HG02852 (cell line): Measurements from ENCODE around the gene DENND1A.
"Not testable (repeated sequence)": the region's sequence is repeated elsewhere in the genome, so short reads cannot be mapped to it uniquely, and the experiment has no call there.

Experiments used
- ATAC-seq: cut with Tn5 transposase; IDR thresholded peaks from one replicate; pipeline ENCODE4 v1.9.1; 2021; ENCODE audit warnings: mild to moderate bottlenecking, moderate library complexity; ENCODE audit not compliant: unreplicated experiment

Gene DENND1A, protein sequence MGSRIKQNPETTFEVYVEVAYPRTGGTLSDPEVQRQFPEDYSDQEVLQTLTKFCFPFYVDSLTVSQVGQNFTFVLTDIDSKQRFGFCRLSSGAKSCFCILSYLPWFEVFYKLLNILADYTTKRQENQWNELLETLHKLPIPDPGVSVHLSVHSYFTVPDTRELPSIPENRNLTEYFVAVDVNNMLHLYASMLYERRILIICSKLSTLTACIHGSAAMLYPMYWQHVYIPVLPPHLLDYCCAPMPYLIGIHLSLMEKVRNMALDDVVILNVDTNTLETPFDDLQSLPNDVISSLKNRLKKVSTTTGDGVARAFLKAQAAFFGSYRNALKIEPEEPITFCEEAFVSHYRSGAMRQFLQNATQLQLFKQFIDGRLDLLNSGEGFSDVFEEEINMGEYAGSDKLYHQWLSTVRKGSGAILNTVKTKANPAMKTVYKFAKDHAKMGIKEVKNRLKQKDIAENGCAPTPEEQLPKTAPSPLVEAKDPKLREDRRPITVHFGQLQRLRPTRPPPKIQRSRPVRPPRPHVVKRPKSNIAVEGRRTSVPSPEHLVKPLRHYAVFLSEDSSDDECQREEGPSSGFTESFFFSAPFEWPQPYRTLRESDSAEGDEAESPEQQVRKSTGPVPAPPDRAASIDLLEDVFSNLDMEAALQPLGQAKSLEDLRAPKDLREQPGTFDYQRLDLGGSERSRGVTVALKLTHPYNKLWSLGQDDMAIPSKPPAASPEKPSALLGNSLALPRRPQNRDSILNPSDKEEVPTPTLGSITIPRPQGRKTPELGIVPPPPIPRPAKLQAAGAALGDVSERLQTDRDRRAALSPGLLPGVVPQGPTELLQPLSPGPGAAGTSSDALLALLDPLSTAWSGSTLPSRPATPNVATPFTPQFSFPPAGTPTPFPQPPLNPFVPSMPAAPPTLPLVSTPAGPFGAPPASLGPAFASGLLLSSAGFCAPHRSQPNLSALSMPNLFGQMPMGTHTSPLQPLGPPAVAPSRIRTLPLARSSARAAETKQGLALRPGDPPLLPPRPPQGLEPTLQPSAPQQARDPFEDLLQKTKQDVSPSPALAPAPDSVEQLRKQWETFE

GRCh38 chr9:123929870-123930831, at the start of gene DENND1A:
DENND1A (minus strand) TSS chr9:123930126; CDS start chr9:123929905, 221 bp downstream.
- ATAC-seq: peak; percentile 69

- no peak for ATAC-seq
These were observed 49.1 kb upstream of the DENND1A start for GRCh38 chr9:123978981-123979380.

DNA sequence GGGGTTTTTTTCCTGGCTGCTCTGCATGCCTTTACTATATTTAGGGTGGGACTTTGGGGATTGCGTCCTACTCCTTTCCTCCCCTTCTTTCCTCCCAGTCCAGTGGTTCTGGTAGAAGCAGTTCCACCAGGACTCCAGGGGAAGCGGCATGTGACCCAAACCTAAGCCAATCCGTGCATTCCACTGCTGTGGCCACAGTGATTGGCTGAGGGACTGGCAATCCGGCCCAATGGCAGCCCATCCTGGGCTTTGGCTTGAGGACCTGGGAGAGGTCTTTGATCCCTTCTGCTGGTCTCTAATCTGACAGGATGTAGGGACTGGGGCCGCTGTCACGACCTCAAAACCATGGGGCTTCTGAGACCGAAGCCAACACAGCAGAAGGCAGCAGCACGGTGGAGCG, 46.7 kb upstream of the DENND1A start:
- ATAC-seq: not testable (repeated sequence)

DNA sequence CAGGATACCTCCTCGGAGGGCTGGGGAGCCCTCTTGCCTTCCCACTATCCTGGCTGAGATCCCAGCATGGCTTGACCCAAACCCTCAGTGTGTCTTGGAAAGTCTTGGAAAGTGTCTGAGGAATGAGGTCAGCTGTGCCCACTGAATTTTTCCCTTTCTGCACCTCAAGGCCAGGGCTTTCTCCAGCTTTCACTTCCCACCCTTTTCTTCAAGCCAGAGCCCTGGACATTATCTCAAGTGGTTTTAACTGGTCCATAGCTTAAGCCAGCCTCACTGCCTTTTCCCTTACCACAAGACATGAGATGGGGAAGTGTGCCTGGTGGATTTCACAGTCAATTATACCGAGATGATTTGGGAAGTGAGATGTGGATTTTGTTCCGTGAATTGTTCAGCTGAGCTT, 45.9 kb upstream of the DENND1A start:
- no peak for ATAC-seq

GRCh38 chr9:123974471-123974870, 44.5 kb upstream of the DENND1A start:
- no peak for ATAC-seq

DNA sequence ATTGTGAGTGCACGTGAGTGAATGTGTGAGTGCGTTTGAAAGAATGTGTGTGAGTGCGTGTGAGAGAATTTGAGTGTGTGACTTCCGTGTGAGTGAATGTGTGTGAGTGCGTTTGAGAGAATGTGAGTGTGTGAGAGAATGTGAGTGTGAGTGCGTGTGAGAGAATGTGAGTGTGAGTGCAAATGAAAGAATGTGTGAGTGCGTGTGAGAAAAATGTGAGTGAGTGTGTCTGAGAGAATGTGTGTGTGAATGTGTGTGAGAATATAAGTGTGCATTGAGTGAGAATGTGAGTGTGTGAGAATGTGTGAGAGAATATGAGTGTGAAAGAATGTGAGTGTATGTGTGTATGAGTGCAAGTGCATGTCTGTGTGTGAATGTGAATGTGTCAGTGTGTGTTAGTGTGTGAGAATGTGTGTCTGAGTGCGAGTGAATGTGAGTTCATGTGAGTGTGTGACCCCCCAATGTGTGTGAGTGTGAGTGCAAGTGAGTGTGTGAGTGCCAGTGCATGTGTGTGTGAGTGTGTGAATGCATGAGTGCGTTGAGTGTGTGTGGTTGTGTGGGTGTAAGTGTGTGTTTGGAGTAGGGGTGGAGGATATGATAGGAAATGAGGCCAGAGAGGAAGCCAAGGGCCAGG, 43.8 kb upstream of the DENND1A start:
- no peak for ATAC-seq

DNA sequence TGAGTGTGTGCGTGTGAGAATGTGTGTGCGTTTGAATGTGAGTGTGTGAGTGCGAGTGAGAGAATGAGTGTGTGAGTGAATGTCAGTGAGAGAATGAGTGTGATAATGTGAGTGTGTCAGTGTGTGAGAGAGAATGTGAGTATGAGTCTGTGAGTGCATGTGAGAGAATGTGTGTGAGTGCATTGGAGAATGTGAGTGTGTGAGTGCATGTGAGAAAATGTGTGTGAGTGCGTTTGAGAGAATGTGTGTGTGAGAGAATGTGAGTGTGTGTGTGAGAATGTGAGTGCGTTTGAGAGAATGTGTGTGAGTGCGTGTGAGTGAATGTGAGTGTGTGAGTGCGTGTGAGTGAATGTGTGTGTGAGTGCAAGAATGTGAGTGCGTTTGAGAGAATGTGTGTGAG, 42.7 kb upstream of the DENND1A start:
- no peak for ATAC-seq

GRCh38 chr9:123967323-123967722, 37.4 kb upstream of the DENND1A start:
- ATAC-seq: no peak

DNA sequence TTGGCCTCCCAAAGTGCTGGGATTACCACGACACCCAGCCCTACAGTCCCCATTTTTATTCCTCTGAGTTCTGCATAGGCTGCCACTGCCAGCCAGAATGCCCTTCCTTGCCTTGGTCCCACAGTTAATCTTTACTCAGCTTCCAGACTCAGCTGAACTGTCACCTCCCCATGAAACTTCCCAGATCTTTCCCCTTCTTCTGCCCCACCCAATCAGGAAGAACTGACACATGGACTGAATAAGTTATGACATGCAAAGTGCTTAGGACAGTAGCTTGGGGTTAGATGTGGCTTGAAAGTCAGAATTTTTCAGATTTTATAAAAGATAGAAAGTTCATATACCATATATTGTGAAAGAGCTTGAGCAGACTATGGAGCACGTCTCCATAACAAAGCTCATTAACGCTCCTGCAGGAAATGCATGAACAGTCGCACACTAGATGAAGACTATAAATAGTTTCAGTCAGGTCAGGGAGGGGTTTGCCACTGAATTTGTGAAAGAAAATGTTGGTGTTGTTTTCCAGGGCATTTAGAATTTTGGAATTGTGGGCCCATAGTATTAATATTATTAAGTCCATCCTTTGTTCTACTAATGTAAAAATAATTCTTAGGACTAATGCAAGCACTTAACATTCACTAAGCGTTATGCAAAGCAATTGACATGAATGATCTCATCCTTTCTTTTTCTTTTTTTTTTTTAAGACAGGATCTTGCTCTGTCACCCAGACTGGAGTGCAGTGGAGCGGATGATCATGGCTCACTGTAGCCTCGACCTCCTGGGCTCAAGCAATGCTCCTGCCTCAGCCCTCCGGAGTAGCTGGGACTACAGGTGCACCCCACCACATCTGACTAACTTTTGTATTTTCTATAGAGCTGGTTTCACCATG, 36.1 kb upstream of the DENND1A start:
- no peak for ATAC-seq

DNA sequence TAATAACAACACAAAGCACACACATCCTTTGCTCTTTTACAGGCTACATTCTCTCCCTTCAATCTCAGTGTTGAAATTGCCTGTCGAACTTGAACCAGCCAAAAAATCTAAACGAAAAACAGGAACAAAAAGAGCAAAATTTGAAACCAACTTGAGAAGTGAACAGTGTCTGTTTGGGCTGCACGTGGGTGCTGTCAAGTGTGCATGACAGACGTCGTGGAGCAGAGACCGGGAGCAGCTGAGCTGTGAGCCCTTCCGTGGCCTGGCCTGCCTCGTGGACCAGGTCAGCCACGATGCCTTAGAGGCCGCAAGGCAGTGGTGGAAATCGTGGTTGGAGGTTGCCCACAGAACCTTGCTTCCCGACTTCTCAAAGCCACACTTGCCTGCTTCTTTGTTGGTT, 34.8 kb upstream of the DENND1A start:
- no peak for ATAC-seq

GRCh38 chr9:123960965-123961364, 31.0 kb upstream of the DENND1A start:
- ATAC-seq: no peak

- no peak for ATAC-seq
These were observed 30.4 kb upstream of the DENND1A start for GRCh38 chr9:123960366-123960765.

- no peak for ATAC-seq
These were observed 29.9 kb upstream of the DENND1A start for GRCh38 chr9:123959787-123960186.

GRCh38 chr9:123957731-123958130, 27.8 kb upstream of the DENND1A start:
- ATAC-seq: no peak

DNA sequence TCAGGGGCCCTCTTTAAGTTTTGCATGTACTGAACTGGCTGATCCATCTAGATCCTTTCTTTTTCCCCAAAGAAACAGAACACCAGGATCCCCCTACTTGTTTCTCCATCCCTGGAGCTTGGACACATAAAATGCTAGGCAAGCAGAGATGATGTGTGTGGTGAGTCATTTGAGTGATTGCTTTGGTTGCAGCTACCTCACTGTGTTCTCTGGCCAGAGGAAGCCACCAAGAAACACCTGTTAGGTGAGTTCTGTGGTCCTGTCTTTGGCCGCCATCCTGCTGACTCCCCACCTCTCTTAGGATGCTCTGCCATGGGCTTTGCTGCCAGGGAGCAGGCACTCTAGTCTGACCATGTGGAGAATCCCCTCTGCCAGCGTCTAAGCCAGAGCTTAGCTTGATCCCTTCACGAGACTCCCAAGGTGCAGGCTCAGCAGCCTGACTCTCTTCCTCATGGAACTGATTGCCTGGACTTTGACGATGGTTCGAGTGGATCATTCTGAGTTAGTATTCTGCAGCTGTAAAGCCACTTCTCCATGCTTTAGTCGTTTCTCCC, 27.3 kb upstream of the DENND1A start:
- ATAC-seq: no peak

DNA sequence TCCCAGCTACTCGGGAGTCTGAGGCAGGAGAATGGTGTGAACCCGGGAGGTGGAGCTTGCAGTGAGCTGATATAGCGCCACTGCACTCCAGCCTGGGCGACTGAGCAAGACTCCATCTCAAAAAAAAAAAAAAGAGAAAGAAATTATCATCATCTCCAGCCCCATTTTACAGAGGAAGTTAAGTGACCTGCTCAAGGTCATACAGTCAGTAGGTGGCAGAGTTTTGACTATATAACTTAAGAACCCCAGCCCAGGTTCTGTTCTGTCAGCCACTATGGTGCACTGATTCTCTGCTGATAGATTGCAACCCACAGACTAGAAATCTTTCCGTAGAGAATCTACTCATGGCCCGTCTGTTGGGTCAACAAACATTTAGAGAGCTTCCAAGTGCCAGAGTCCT, 25.7 kb upstream of the DENND1A start:
- no peak for ATAC-seq

DNA sequence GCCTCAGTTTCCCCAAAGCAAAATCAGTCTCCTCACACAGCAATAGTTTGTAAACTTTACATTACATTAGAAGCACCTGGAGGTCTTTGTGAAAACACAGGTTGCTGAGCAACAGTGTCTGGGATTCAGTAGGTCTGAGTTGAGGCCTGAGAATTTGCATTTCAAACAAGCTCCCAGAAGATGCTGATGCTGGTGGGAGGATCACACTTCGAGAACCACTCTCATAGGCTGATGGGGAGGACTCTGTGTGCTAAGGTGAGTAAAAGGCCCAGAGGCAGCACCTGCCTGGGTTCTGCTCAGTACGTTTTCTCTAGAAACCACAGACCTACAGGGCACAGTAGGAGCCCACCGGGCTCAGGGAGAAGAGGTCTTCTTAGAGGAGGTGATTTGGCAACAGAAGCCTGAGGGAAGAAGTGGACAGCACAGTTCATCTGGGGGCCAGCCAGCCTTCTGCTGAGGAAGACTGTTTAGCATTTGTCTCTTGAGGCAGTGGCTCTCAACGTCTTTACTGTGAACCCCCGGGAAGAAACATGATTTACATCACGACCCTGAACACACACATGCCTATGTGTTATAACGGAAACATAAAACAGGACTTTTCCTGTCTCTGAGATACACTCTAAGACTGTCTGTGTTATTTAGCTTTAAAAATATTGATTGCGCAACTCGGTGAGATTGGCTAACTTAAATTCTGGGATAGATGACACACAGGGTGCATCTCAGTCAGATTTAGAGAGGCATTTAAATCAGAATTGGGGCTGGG, 24.8 kb upstream of the DENND1A start:
- no peak for ATAC-seq
